H9 (cell line): Measurements from ENCODE around the gene CALR. TPM values are rescaled to one million over a fixed set of nuclear protein-coding genes. Genes with fewer than 3 reads are reported as not detected.

Source experiments
- DNase-seq: peaks from one replicate; pipeline ENCODE4 v3.0.0-alpha.2; 2017
- H2AFZ ChIP-seq: one replicate; pipeline ENCODE4 v1.6.1; 2013; ENCODE audit warnings: mild to moderate bottlenecking, low read length, control low read depth, moderate library complexity
- H2AK5ac ChIP-seq: 2 replicates; pipeline ENCODE4 v1.6.1; 2013; ENCODE audit warnings: low read length, control low read depth, mixed read lengths; ENCODE audit not compliant: insufficient read length
- H2BK120ac ChIP-seq: one replicate; pipeline ENCODE4 v1.6.1; 2013; ENCODE audit warnings: low read depth, mild to moderate bottlenecking, low read length, control low read depth, inconsistent platforms; ENCODE audit not compliant: poor library complexity, severe bottlenecking
- H2BK12ac ChIP-seq: 2 replicates; pipeline ENCODE4 v1.6.1; 2013; ENCODE audit warnings: low read length, control low read depth, mixed read lengths, low read depth; ENCODE audit not compliant: insufficient read length
- H2BK15ac ChIP-seq: 2 replicates; pipeline ENCODE4 v1.6.1; 2013; ENCODE audit warnings: low read depth, low read length, control low read depth
- H2BK20ac ChIP-seq: one replicate; pipeline ENCODE4 v1.6.1; 2013; ENCODE audit warnings: low read depth, mild to moderate bottlenecking, low read length, control low read depth, inconsistent platforms; ENCODE audit not compliant: poor library complexity, severe bottlenecking
- H2BK5ac ChIP-seq: 2 replicates; pipeline ENCODE4 v1.6.1; 2013; ENCODE audit warnings: low read length, control low read depth, mixed read lengths; ENCODE audit not compliant: insufficient read length
- H3K14ac ChIP-seq: 2 replicates; pipeline ENCODE4 v1.6.1; 2013; ENCODE audit warnings: low read length, control low read depth; ENCODE audit not compliant: insufficient read depth
- H3K18ac ChIP-seq: 2 replicates; pipeline ENCODE4 v1.6.1; 2013; ENCODE audit warnings: low read depth, mild to moderate bottlenecking, mixed read lengths, low read length, control low read depth; ENCODE audit not compliant: insufficient read length
- H3K23ac ChIP-seq: 2 replicates; pipeline ENCODE4 v1.6.1; 2013; ENCODE audit warnings: low read length, control low read depth, mixed read lengths, low read depth; ENCODE audit not compliant: insufficient read length
- H3K23me2 ChIP-seq: 2 replicates; pipeline ENCODE4 v1.6.1; 2013; ENCODE audit warnings: low read depth, mild to moderate bottlenecking, mixed read lengths, low read length, control low read depth; ENCODE audit not compliant: insufficient read length, poor library complexity, severe bottlenecking
- H3K27ac ChIP-seq: 2 replicates; pipeline ENCODE4 v1.5.1; 2013; ENCODE audit warnings: low read length, control low read depth, mixed read lengths, low read depth; ENCODE audit not compliant: insufficient read length
- H3K27me3 ChIP-seq: 2 replicates; pipeline ENCODE4 v1.6.1; 2013; ENCODE audit warnings: low read length, control low read depth, inconsistent platforms; ENCODE audit not compliant: insufficient read depth
- H3K4ac ChIP-seq: 2 replicates; pipeline ENCODE4 v1.6.1; 2013; ENCODE audit warnings: low read depth, mild to moderate bottlenecking, control low read depth, inconsistent platforms, low read length, moderate library complexity
- H3K4me1 ChIP-seq: 2 replicates; pipeline ENCODE4 v1.6.1; 2013; ENCODE audit warnings: low read length, control low read depth, inconsistent platforms; ENCODE audit not compliant: insufficient read depth
- H3K4me2 ChIP-seq: 2 replicates; pipeline ENCODE4 v1.6.1; 2013; ENCODE audit warnings: low read length, control low read depth, mixed read lengths; ENCODE audit not compliant: insufficient read length, insufficient read depth
- H3K56ac ChIP-seq: 2 replicates; pipeline ENCODE4 v1.6.1; 2013; ENCODE audit warnings: low read depth, mild to moderate bottlenecking, mixed read lengths, low read length, control low read depth; ENCODE audit not compliant: insufficient read length
- H3K79me1 ChIP-seq: 2 replicates; pipeline ENCODE4 v1.6.1; 2013; ENCODE audit warnings: low read depth, mild to moderate bottlenecking, moderate library complexity, low read length, control low read depth, inconsistent platforms; ENCODE audit not compliant: insufficient read depth, poor library complexity, severe bottlenecking
- H3K79me2 ChIP-seq: 2 replicates; pipeline ENCODE4 v1.6.1; 2013; ENCODE audit warnings: low read length, control low read depth, inconsistent platforms; ENCODE audit not compliant: insufficient read depth
- H3K9ac ChIP-seq: 2 replicates; pipeline ENCODE4 v1.6.1; 2013; ENCODE audit warnings: low read length, control low read depth, mixed read lengths; ENCODE audit not compliant: insufficient read length; ENCODE audit errors: extremely low read depth
- H3K9me3 ChIP-seq: one replicate; pipeline ENCODE4 v1.6.1; 2013; ENCODE audit warnings: low read depth, low read length, inconsistent platforms; ENCODE audit not compliant: control insufficient read depth
- H3T11ph ChIP-seq: one replicate; pipeline ENCODE4 v1.6.1; 2013; ENCODE audit warnings: mild to moderate bottlenecking, low read length, control low read depth, inconsistent platforms
- H4K20me1 ChIP-seq: one replicate; pipeline ENCODE4 v1.6.1; 2013; ENCODE audit not compliant: control insufficient read depth, insufficient read length, insufficient read depth
- H4K5ac ChIP-seq: 2 replicates; pipeline ENCODE4 v1.6.1; 2013; ENCODE audit warnings: low read depth, mild to moderate bottlenecking, mixed read lengths, low read length, control low read depth; ENCODE audit not compliant: insufficient read length
- H4K8ac ChIP-seq: replicated peaks from 2 replicates; pipeline ENCODE4 v1.6.1; 2013; ENCODE audit warnings: low read length, control low read depth, mixed read lengths, low read depth; ENCODE audit not compliant: insufficient read length
- H4K91ac ChIP-seq: 2 replicates; pipeline ENCODE4 v1.6.1; 2013; ENCODE audit warnings: low read depth, mild to moderate bottlenecking, moderate library complexity, mixed read lengths, low read length, control low read depth; ENCODE audit not compliant: insufficient read length
- H3K27ac Mint-ChIP-seq, 3 experiments: 2 replicates in 2 of 3; 3 replicates in 1 of 3; pipeline ENCODE4 v1.8.0; 2020 to 2021; ENCODE audit warnings: mixed read lengths in 3 of 3, mild to moderate bottlenecking in 1 of 3, moderate library complexity in 1 of 3
- H3K27me3 Mint-ChIP-seq: 2 replicates; pipeline ENCODE4 v1.8.0; 2021; ENCODE audit warnings: low read depth, mild to moderate bottlenecking, moderate library complexity, mixed read lengths
- H3K36me3 Mint-ChIP-seq, 3 experiments: 2 replicates in 2 of 3; 3 replicates in 1 of 3; pipeline ENCODE4 v1.8.0; 2020 to 2021; ENCODE audit warnings: low read depth in 3 of 3, mixed read lengths in 3 of 3; ENCODE audit not compliant: insufficient read depth in 1 of 3
- H3K4me1 Mint-ChIP-seq, 2 experiments: 2 replicates each; pipeline ENCODE4 v1.8.0; 2020; ENCODE audit warnings: mixed read lengths in 2 of 2
- H3K4me3 Mint-ChIP-seq, 2 experiments: 2 replicates in 1 of 2; 3 replicates in 1 of 2; pipeline ENCODE4 v1.8.0; 2020 to 2021; ENCODE audit warnings: mild to moderate bottlenecking in 2 of 2, mixed read lengths in 2 of 2, moderate library complexity in 1 of 2
- H3K9me3 Mint-ChIP-seq, 2 experiments: 2 replicates in 1 of 2; 3 replicates in 1 of 2; pipeline ENCODE4 v1.8.0; 2020; ENCODE audit warnings: mild to moderate bottlenecking in 2 of 2, mixed read lengths in 2 of 2, moderate library complexity in 1 of 2
- WGBS: extraction: QIAGEN DNeasy Blood & Tissue Kit; methylation state at CpG from one replicate; pipeline ENCODE4 v1.1.7; 2013; ENCODE audit warnings: missing lambda C conversion rate, low lambda C conversion rate, mixed read lengths; ENCODE audit not compliant: insufficient read length; ENCODE audit errors: extremely low coverage; 5-methylcytosine and 5-hydroxymethylcytosine counted together
- total RNA-seq: library from RNA; stranded (reverse); gene quantifications from 2 replicates; pipeline ENCODE4 v1.2.1, GENCODE V29; 2021
- TF ChIP-seq, protein P1 (sequence below): fragments of 200-600 bp; sonication (generic); conservative IDR thresholded peaks from 3 replicates; pipeline ENCODE4 v1.8.0; 2021; ENCODE audit warnings: antibody characterized with exemption, mild to moderate bottlenecking

CALR gene
- total RNA-seq, 1 experiment from 2014 or later, result 887 TPM

DNA sequence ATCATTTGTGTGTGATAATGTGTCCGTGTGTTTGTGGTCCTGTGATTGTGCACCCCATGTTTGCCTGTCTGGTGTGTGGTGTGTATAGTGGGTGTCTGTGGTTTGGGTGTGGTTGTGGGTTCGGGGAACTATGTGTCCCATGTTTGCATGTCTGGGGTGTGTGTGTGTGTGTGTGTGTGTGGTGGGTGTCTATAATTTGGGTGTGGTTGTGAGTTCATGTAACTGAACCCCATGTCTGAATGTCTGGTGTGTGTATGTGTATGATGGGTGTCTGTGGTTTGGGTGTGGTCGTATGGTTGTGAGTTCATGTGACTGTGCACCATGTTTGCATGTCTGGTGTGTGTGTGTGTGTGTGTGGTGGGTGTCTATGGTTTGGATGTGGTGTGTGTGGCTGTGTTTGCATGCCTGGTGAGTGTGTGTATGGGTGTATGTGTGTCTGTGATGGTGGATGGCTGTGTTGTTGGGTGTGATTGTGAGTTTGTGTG is 45.8 kb downstream of the CALR start:
- peak; percentile 20 for DNase-seq
- no peaks in the 10 kb centered on the region for H3K79me2 ChIP-seq
- H3K14ac ChIP-seq, result no peak overlapping the region
- H3K27me3 ChIP-seq, result peaks cover 4% of the 10 kb centered on the region; the same call in 1 of the 2 replicates
- H2AK5ac ChIP-seq, result no peak overlapping the region
- H3K23me2 ChIP-seq, result no peaks in the 10 kb centered on the region
- no peak overlapping the region for H3K4ac ChIP-seq
- H3K27ac ChIP-seq, result no peak overlapping the region
- peaks cover 6 to 9% of the 10 kb centered on the region in 2 experiments for H3K4me1 Mint-ChIP-seq
- H2BK120ac ChIP-seq, result no peak overlapping the region
- H3K4me2 ChIP-seq, result no peak overlapping the region
- H3K9me3 ChIP-seq, result no peaks in the 10 kb centered on the region
- no peak overlapping the region for H2BK15ac ChIP-seq
- no peak overlapping the region for H2BK12ac ChIP-seq
- no peak overlapping the region for H4K5ac ChIP-seq
- H4K8ac ChIP-seq, result no peak overlapping the region
- H3K4me3 Mint-ChIP-seq, result no peak overlapping the region
- H4K91ac ChIP-seq, result no peak overlapping the region
- no peak overlapping the region for H3K27ac Mint-ChIP-seq
- H4K20me1 ChIP-seq, result no peaks in the 10 kb centered on the region
- H2BK5ac ChIP-seq, result no peak overlapping the region
- no peak overlapping the region for H3K23ac ChIP-seq
- H2BK20ac ChIP-seq, result no peak overlapping the region
- no peak overlapping the region for H2AFZ ChIP-seq
- H3K79me1 ChIP-seq, result no peaks in the 10 kb centered on the region
- H3K9me3 Mint-ChIP-seq, result no peaks in the 10 kb centered on the region; a peak in 1 of 5 replicates
- no peak overlapping the region for H3K9ac ChIP-seq
- H3K18ac ChIP-seq, result no peak overlapping the region
- H3K4me1 ChIP-seq, result no peaks in the 10 kb centered on the region
- TF ChIP-seq, protein P1, sequence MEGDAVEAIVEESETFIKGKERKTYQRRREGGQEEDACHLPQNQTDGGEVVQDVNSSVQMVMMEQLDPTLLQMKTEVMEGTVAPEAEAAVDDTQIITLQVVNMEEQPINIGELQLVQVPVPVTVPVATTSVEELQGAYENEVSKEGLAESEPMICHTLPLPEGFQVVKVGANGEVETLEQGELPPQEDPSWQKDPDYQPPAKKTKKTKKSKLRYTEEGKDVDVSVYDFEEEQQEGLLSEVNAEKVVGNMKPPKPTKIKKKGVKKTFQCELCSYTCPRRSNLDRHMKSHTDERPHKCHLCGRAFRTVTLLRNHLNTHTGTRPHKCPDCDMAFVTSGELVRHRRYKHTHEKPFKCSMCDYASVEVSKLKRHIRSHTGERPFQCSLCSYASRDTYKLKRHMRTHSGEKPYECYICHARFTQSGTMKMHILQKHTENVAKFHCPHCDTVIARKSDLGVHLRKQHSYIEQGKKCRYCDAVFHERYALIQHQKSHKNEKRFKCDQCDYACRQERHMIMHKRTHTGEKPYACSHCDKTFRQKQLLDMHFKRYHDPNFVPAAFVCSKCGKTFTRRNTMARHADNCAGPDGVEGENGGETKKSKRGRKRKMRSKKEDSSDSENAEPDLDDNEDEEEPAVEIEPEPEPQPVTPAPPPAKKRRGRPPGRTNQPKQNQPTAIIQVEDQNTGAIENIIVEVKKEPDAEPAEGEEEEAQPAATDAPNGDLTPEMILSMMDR, result no peak
- no peak overlapping the region for H3T11ph ChIP-seq
- peaks cover 4% of the 10 kb centered on the region for H3K27me3 Mint-ChIP-seq
- WGBS, result no CpG with 5 or more reads among the region's 3 CpGs
- H3K56ac ChIP-seq, result no peak overlapping the region
- no peaks in the 10 kb centered on the region for H3K36me3 Mint-ChIP-seq
